ENCODE results near the gene IL18R1.

- TF ChIP-seq CTCF (IDR thresholded peaks at IDR 0.05; ENCODE audit: insufficient read depth, low read depth, low read length) (no peak), EZH2 (IDR thresholded peaks at IDR 0.05; ENCODE audit: insufficient read depth, low read length) (no peak)
Measured at GRCh38 chr2:102446936-102447335, 91.3 kb downstream of the IL18R1 start.
